Gastrocnemius medialis (tissue), 4 donors: ENCODE measurements around the gene ZNF70. TPM values are rescaled to one million over a fixed set of nuclear protein-coding genes. Genes with fewer than 3 reads are reported as not detected.
A peak's percentile ranks its signal among the peaks of the same experiment; 100 is the strongest.

ENCODE experiments used
- ATAC-seq, 2 donors: fragments of 150-250 bp; one replicate each; pipeline ENCODE4 v1.9.1; 2016
- DNase-seq, 2 donors: peaks; one replicate each; pipeline ENCODE4 v3.0.0-alpha.2; 2019
- H3K27ac ChIP-seq, 4 donors: fragments of 200-600 bp; sonication (generic); 1 replicate in 1 of 4; 2 replicates in 3 of 4; pipeline ENCODE4 v1.5.1; 2016 to 2018; ENCODE audit warnings: mild to moderate bottlenecking in 2 of 4, moderate library complexity in 1 of 4
- H3K27me3 ChIP-seq, 3 donors: fragments of 200-600 bp; sonication (generic) in 2 of 3; 1 replicate in 1 of 3; 2 replicates in 2 of 3; pipeline versions ENCODE4 v1.5.1 to v1.6.0; 2016 to 2019; ENCODE audit warnings: mild to moderate bottlenecking in 1 of 3, moderate library complexity in 1 of 3
- H3K36me3 ChIP-seq, 2 donors: fragments of 200-600 bp; sonication (generic) in 1 of 2; one replicate each; pipeline ENCODE4 v1.5.1; 2017 to 2018
- H3K4me1 ChIP-seq, 2 donors: fragments of 200-600 bp; sonication (generic) in 1 of 2; one replicate each; pipeline ENCODE4 v1.5.1; 2016 to 2017; ENCODE audit warnings: mild to moderate bottlenecking in 2 of 2
- H3K4me3 ChIP-seq, 4 donors: fragments of 200-600 bp; sonication (generic) in 3 of 4; 1 replicate in 1 of 4; 2 replicates in 3 of 4; pipeline ENCODE4 v1.5.1; 2016 to 2019; ENCODE audit warnings: mild to moderate bottlenecking in 2 of 4
- H3K9me3 ChIP-seq, 3 donors: fragments of 200-600 bp; sonication (generic) in 2 of 3; 1 replicate in 1 of 3; 2 replicates in 2 of 3; pipeline ENCODE4 v1.5.1; 2016 to 2019
- POLR2A ChIP-seq, 2 donors: fragments of 450-650 bp; IDR thresholded peaks; one replicate each; pipeline ENCODE4 v1.6.1; 2017; ENCODE audit warnings: antibody characterized with exemption in 2 of 2, mild to moderate bottlenecking in 2 of 2, moderate library complexity in 2 of 2
- in situ Hi-C, 4 donors: fragments of 200-750 bp; cut with MboI; loops; one replicate each; pipeline versions ENCODE4 v1.15.0 to v1.8.0; 2017; ENCODE audit warnings: low sequenced_read_pairs in 4 of 4
- intact Hi-C: fragments of 100-400 bp; cut with DNase I; formaldehyde crosslinking; loops from one replicate; pipeline ENCODE4 v1.15.1; 2023; ENCODE audit warnings: low total_unique reads
- total RNA-seq, 4 donors: library from RNA; depleted of rRNA; stranded (reverse); fragments of >200 nt; gene quantifications; one replicate each; pipeline versions ENCODE4 v1.1.0 to v1.2.3, GENCODE V29; 2016
- TF ChIP-seq, protein P1 (sequence below), 5 experiments: fragments of 450-650 bp in 3 of 5; fragments of 200-600 bp in 2 of 5; sonication (generic) in 2 of 5; IDR thresholded peaks in 4 of 5; conservative IDR thresholded peaks in 1 of 5; 1 replicate in 4 of 5; 2 replicates in 1 of 5; pipeline ENCODE4 v1.5.1; 2016 to 2019; ENCODE audit warnings: antibody characterized with exemption in 5 of 5, mild to moderate bottlenecking in 3 of 5, moderate library complexity in 3 of 5

ZNF70 gene
- total RNA-seq, 4 donors from 2014 or later, result 3.1 to 6.3 (median 4.2) TPM

- DNase-seq, result no peak
- TF ChIP-seq POLR2A (IDR thresholded peaks at IDR 0.05), result no peak
- TF ChIP-seq, protein P1, sequence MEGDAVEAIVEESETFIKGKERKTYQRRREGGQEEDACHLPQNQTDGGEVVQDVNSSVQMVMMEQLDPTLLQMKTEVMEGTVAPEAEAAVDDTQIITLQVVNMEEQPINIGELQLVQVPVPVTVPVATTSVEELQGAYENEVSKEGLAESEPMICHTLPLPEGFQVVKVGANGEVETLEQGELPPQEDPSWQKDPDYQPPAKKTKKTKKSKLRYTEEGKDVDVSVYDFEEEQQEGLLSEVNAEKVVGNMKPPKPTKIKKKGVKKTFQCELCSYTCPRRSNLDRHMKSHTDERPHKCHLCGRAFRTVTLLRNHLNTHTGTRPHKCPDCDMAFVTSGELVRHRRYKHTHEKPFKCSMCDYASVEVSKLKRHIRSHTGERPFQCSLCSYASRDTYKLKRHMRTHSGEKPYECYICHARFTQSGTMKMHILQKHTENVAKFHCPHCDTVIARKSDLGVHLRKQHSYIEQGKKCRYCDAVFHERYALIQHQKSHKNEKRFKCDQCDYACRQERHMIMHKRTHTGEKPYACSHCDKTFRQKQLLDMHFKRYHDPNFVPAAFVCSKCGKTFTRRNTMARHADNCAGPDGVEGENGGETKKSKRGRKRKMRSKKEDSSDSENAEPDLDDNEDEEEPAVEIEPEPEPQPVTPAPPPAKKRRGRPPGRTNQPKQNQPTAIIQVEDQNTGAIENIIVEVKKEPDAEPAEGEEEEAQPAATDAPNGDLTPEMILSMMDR (IDR thresholded peaks at IDR 0.05 in 4 of 5, conservative IDR thresholded peaks at IDR 0.05 in 1 of 5), result no peak
- H3K27me3 ChIP-seq, result no peaks in the 10 kb centered on the region
- H3K9me3 ChIP-seq, result no peaks in the 10 kb centered on the region
- in situ Hi-C loops (no loop called here), intact Hi-C loops (loop anchor here (2.0 to 5.0 kb wide), 6 partner anchors 17 to 247 kb away; partner anchors contain the start of genes MIF and SMARCB1)
- H3K27ac ChIP-seq, result peak overlapping the region; percentile 96 to 100 (median 100)
- H3K4me3 ChIP-seq, result no peak overlapping the region
- peaks cover 25 to 35% of the 10 kb centered on the region in 2 donors for H3K4me1 ChIP-seq
- no peaks in the 10 kb centered on the region for H3K36me3 ChIP-seq
- ATAC-seq, result no peak
These were observed 18.5 kb upstream of the ZNF70 start for GRCh38 chr22:23769321-23769965.

GRCh38 chr22:23767673-23768548 lies 17.0 kb upstream of the ZNF70 start, which contains the start of gene CHCHD10:
Gene CHCHD10, minus strand, starts transcription at chr22:23767972. Its CDS starts 98 bp downstream, at chr22:23767874.
- in situ Hi-C loops, result no loop called here
- ATAC-seq (peak; percentile 74 to 82), DNase-seq (peak; percentile 88 to 90)
- peak within 1 kb of the TSS; percentile 96 to 100 (median 100) for H3K27ac ChIP-seq
- H3K36me3 ChIP-seq, result no peaks in the 10 kb centered on the region
- no peaks in the 10 kb centered on the region for H3K9me3 ChIP-seq
- H3K27me3 ChIP-seq, result no peaks in the 10 kb centered on the region
- peak within 1 kb of the TSS; percentile 78 to 94 (median 90) for H3K4me3 ChIP-seq
- TF ChIP-seq POLR2A (IDR thresholded peaks at IDR 0.05), result peak; percentile 98
- TF ChIP-seq, protein P1 (IDR thresholded peaks at IDR 0.05 in 4 of 5, conservative IDR thresholded peaks at IDR 0.05 in 1 of 5), result peak; percentile 84 to 96 (median 93)
- intact Hi-C loops, result loop anchor here (1.0 to 5.0 kb wide), 8 partner anchors 17 to 246 kb away; partner anchors contain the start of genes MIF, SMARCB1 and ZNF70
- peaks cover 28 to 39% of the 10 kb centered on the region in 2 donors for H3K4me1 ChIP-seq

DNA sequence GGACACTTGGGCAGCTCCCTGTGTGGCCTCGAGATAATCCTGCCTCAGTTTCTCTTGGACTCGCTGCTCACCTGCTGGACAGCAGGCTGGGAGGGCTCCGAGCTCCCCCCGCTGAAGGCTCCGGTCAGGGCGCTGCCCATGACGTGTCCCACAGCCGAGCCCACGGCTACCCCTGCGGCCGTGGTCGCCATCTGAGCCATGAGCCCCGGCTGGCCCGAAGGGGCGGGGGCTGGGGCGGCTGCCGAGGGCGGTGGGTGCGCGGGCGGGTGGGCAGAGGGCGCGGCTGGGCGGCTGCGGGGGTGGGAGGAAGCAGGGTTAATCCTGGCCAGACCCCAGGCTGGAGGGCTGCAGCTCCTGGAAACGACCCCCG lies 16.4 kb upstream of the ZNF70 start:
- Histone ChIP-seq H3K4me3 (peak overlapping the region; percentile 78 to 94 (median 90)), H3K4me1 (peaks cover 28 to 37% of the 10 kb centered on the region in 2 donors), H3K27ac (peak overlapping the region; percentile 96 to 100 (median 100)), H3K27me3 (no peaks in the 10 kb centered on the region), H3K36me3 (no peaks in the 10 kb centered on the region), H3K9me3 (no peaks in the 10 kb centered on the region)
- no peak for TF ChIP-seq POLR2A (IDR thresholded peaks at IDR 0.05)
- TF ChIP-seq, protein P1 (IDR thresholded peaks at IDR 0.05 in 4 of 5, conservative IDR thresholded peaks at IDR 0.05 in 1 of 5), result no peak
- DNase-seq, result peak in 1 of 2 donors; percentile 30
- in situ Hi-C loops (no loop called here), intact Hi-C loops (loop anchor here (2.0 to 5.0 kb wide), 6 partner anchors 16 to 245 kb away; partner anchors contain the start of genes MIF and ZNF70)
- peak; percentile 0 to 5 for ATAC-seq

DNA sequence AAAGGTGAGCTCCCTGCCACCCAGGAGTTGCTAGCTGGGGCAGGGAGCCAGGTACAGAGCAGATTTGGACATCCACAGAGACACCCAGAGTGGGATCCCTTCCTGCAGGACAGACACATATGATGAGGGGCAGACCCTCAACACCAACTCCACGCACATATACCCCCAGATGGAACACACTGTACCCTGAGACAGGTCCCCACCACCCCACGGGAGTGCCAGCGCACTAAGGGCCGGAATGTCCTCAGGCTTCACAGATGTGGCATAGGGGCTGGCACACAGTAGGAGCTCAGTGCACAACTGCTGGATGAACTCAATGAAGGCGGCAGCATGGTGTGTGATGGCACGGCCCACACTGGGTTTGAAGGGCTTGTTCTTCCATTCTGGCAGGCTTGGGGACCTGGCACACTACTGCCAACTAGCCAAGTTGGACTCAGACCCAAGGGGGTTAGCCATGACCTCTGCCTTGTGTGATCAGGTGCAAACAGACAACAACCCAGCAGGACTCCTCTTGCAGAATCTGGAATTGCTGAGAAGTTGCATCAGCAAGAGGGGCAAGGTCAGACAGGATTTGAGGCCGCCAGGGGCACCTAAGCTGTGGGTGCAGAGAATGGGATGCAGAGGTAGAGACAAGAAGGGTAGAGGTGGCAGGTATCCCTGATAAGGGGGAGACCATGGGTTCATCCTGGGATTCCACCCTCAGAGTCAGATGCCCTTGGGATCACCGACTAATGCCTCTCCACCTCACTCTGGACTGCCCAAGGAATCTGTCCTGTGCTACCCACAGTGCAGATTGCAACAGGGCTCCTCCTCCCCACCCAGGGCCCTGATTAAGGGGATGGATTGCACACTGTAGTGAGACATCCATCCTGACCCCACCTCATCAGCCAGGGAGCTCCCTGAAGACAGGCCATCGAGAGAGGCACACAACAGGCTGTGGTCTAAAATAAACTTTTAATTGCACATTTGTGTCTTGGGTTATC lies 14.3 kb upstream of the ZNF70 start:
- Histone ChIP-seq H3K27me3 (no peaks in the 10 kb centered on the region), H3K4me3 (peak overlapping the region in 3 of 4 donors; percentile 78 to 94 (median 90)), H3K27ac (peak overlapping the region; percentile 96 to 100 (median 100)), H3K36me3 (no peaks in the 10 kb centered on the region), H3K4me1 (peaks cover 26 to 34% of the 10 kb centered on the region in 2 donors), H3K9me3 (no peaks in the 10 kb centered on the region)
- ATAC-seq, result no peak
- in situ Hi-C loops, result no loop called here
- intact Hi-C loops, result loop anchor here (5.0 kb wide), 5 partner anchors 83 to 243 kb away; partner anchors contain the start of gene MIF
- DNase-seq, result peak in 1 of 2 donors; percentile 66
- no peak for TF ChIP-seq POLR2A (IDR thresholded peaks at IDR 0.05)
- TF ChIP-seq, protein P1 (IDR thresholded peaks at IDR 0.05 in 4 of 5, conservative IDR thresholded peaks at IDR 0.05 in 1 of 5), result no peak
